Measurements from ENCODE around the gene CLDN1. TPM values are rescaled to one million over a fixed set of nuclear protein-coding genes. Genes with fewer than 3 reads are reported as not detected.

CLDN1 gene
- total RNA-seq: 100 to 1,000 TPM in 5 of 6 experiments, 10 to 100 TPM in 1; 79.9 to 241 (median 135) TPM
- long read RNA-seq, transcript CLDN1-201 (4 exons, 3,481 nt): major isoform, 9 of 14 reads
- long read RNA-seq, partial matches to known transcripts: 1 of 14 reads
- long read RNA-seq, other reads (novel, unspliced or antisense): 4 of 14 reads

GRCh38 chr3:190321789-190322603, at the start of gene CLDN1:
CLDN1 (minus strand) TSS chr3:190322446; CDS start chr3:190322206, 240 bp downstream.
- Histone ChIP-seq H3K4me3 (peak within 1 kb of the TSS; percentile 73 to 83 (median 82)), H3K9me3 (no peaks in the 10 kb centered on the region), H3K4me1 (peaks cover 0 to 15% (median 4%) of the 10 kb centered on the region in 4 donors), H3K27me3 (no peaks in the 10 kb centered on the region), H3K27ac (peak within 1 kb of the TSS; percentile 93 to 98 (median 96)), H3K36me3 (no peaks in the 10 kb centered on the region)
- ATAC-seq: peak; percentile 75 to 90 (median 84)
- TF ChIP-seq CTCF (IDR thresholded peaks at IDR 0.05): peak; percentile 97 to 99 (median 97)
- peak; percentile 94 for TF ChIP-seq POLR2A (IDR thresholded peaks at IDR 0.05)
- intact Hi-C loops (cut with DNase I): no loop called here
- under 1% methylated on average over 15 of the region's 64 CpGs for WGBS (ENCODE audit: insufficient coverage, low coverage, low lambda C conversion rate, missing lambda C conversion rate)
- peak; percentile 90 to 93 (median 92) for DNase-seq

- ATAC-seq: no peak
These were observed 48.9 kb upstream of the CLDN1 start for GRCh38 chr3:190371152-190371551.

GRCh38 chr3:190370369-190370768, 48.1 kb upstream of the CLDN1 start:
- Histone ChIP-seq H3K4me1 (no peaks in the 10 kb centered on the region), H3K36me3 (no peaks in the 10 kb centered on the region), H3K9me3 (no peaks in the 10 kb centered on the region), H3K27ac (no peak overlapping the region), H3K4me3 (no peak overlapping the region), H3K27me3 (no peaks in the 10 kb centered on the region)
- ATAC-seq: no peak
- intact Hi-C loops (cut with DNase I): no loop called here
- DNase-seq: no peak
- 87% methylated on average over 2 of the region's 2 CpGs for WGBS (ENCODE audit: insufficient coverage, low coverage, low lambda C conversion rate, missing lambda C conversion rate)
- no peak for TF ChIP-seq CTCF (IDR thresholded peaks at IDR 0.05)
- no peak for TF ChIP-seq POLR2A (IDR thresholded peaks at IDR 0.05)

More at GRCh38 chr3:190371152-190371551, 48.9 kb upstream of the CLDN1 start:
- Histone ChIP-seq H3K27me3 (no peaks in the 10 kb centered on the region), H3K4me1 (no peaks in the 10 kb centered on the region), H3K27ac (no peak overlapping the region), H3K9me3 (no peaks in the 10 kb centered on the region), H3K4me3 (no peak overlapping the region), H3K36me3 (no peaks in the 10 kb centered on the region)
- DNase-seq: no peak
- TF ChIP-seq POLR2A (IDR thresholded peaks at IDR 0.05): no peak
- TF ChIP-seq CTCF (IDR thresholded peaks at IDR 0.05): no peak
- WGBS (ENCODE audit: insufficient coverage, low coverage, low lambda C conversion rate, missing lambda C conversion rate): 53% methylated on average over 2 of the region's 2 CpGs
- intact Hi-C loops (cut with DNase I): no loop called here

GRCh38 chr3:190369668-190370295, 47.5 kb upstream of the CLDN1 start:
- DNase-seq (no peak), ATAC-seq (no peak)
- Histone ChIP-seq H3K27ac (no peak overlapping the region), H3K4me1 (no peaks in the 10 kb centered on the region), H3K27me3 (no peaks in the 10 kb centered on the region), H3K9me3 (no peaks in the 10 kb centered on the region), H3K4me3 (no peak overlapping the region), H3K36me3 (no peaks in the 10 kb centered on the region)
- WGBS (ENCODE audit: insufficient coverage, low coverage, low lambda C conversion rate, missing lambda C conversion rate): 71% methylated on average over 5 of the region's 5 CpGs
- TF ChIP-seq CTCF (IDR thresholded peaks at IDR 0.05) (no peak), POLR2A (IDR thresholded peaks at IDR 0.05) (no peak)
- intact Hi-C loops (cut with DNase I): no loop called here

Data from right lobe of liver (tissue), 6 donors.